ENCODE results near the gene ZNF629.

- no peak for TF ChIP-seq CTCF (IDR thresholded peaks at IDR 0.05; ENCODE audit: poor library complexity)
- TF ChIP-seq EZH2phosphoT487 (IDR thresholded peaks at IDR 0.05; ENCODE audit: low read depth, severe bottlenecking, unreplicated experiment), result no peak
- no peak for TF ChIP-seq EZH2 (IDR thresholded peaks at IDR 0.05; ENCODE audit: borderline replicate concordance)
Measured at GRCh38 chr16:30766206-30766932, 20.6 kb downstream of the ZNF629 start.
